DMS53 treated with DMSO at 0.1 percent for 48 hours (cell line): ENCODE measurements around the gene HSPB7.
"Not testable (repeated sequence)": the region's sequence is repeated elsewhere in the genome, so short reads cannot be mapped to it uniquely, and the experiment has no call there.

ENCODE experiments used
- DNase-seq: peaks from one replicate; lab custom pipeline; 2025; ENCODE audit not compliant: unreplicated experiment; lab: John Stamatoyannopoulos, UW

The HSPB7 gene

GRCh38 chr1:16023050-16023653 is 5.3 kb upstream of the HSPB7 start:
- DNase-seq, result no peak

GRCh38 chr1:16022393-16022792 is 4.5 kb upstream of the HSPB7 start:
- DNase-seq, result no peak

- DNase-seq, result no peak
Observed at GRCh38 chr1:16021681-16022080, 3.8 kb upstream of the HSPB7 start, which contains the start of gene CLCNKA. Gene CLCNKA (plus strand): TSS chr1:16022036. CDS start chr1:16022620, 584 bp downstream.

- not testable (repeated sequence) for DNase-seq
Observed at GRCh38 chr1:16020878-16021277, 3.0 kb upstream of the HSPB7 start.

- no peak for DNase-seq
Observed at GRCh38 chr1:16020325-16020724, 2.5 kb upstream of the HSPB7 start.

- no peak for DNase-seq
Observed at GRCh38 chr1:16019644-16020277, 1.9 kb upstream of the HSPB7 start.

- DNase-seq, result no peak
Observed at GRCh38 chr1:16018749-16019643, 1.2 kb upstream of the HSPB7 start.

- no peak for DNase-seq
Observed at GRCh38 chr1:16018308-16018707, 465 bp upstream of the HSPB7 start.

GRCh38 chr1:16017076-16017460 is 775 bp downstream of the HSPB7 start:
- DNase-seq, result no peak

- DNase-seq, result no peak
Observed at GRCh38 chr1:16015960-16016901, 1.6 kb downstream of the HSPB7 start.

GRCh38 chr1:16015491-16015890 is 2.4 kb downstream of the HSPB7 start:
- no peak for DNase-seq

- no peak for DNase-seq
Observed at GRCh38 chr1:16014509-16015482, 3.0 kb downstream of the HSPB7 start.

GRCh38 chr1:16013908-16014258 is 4.0 kb downstream of the HSPB7 start:
- DNase-seq, result no peak

GRCh38 chr1:16013220-16013907 is 4.5 kb downstream of the HSPB7 start:
- DNase-seq, result no peak

- DNase-seq, result no peak
Observed at GRCh38 chr1:16012590-16013219, 5.1 kb downstream of the HSPB7 start.

- no peak for DNase-seq
Observed at GRCh38 chr1:16011936-16012589, 5.8 kb downstream of the HSPB7 start.

- DNase-seq, result no peak
Observed at GRCh38 chr1:16010837-16011236, 7.0 kb downstream of the HSPB7 start.

GRCh38 chr1:16009678-16010077 is 8.2 kb downstream of the HSPB7 start:
- DNase-seq, result no peak
